GM12875 (cell line): Measurements from ENCODE around the gene ABCG2.

Source experiments
- H3K4me3 ChIP-seq: one replicate; pipeline ENCODE4 v1.5.1; 2011; ENCODE audit warnings: low read depth, low read length, control low read depth
- TF ChIP-seq, protein P1 (sequence below): IDR thresholded peaks from 2 replicates; pipeline ENCODE4 v1.5.1; 2011; ENCODE audit warnings: low read depth, mild to moderate bottlenecking, control low read depth, inconsistent platforms, low read length, moderate library complexity, borderline replicate concordance; ENCODE audit not compliant: insufficient read depth

ABCG2 gene

DNA sequence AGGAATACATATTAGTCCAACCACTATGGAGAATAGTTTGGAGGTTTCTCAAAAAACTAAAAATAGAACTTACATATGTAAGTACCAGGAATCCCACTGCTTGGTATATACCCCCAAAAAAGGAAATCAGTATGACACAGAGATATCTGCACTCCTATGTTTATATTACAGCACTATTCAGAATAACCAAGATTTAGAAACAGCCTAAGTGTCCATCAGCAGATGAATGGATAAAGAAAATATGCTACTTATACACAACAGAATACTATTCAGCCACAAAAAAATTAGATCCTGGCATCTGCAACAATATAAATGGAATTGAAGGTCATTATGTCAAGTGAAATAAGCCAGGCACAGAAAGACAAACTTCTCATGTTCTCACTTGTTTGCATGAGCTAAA is 27.5 kb upstream of the ABCG2 start:
- H3K4me3 ChIP-seq = no peak overlapping the region
- TF ChIP-seq, protein P1, sequence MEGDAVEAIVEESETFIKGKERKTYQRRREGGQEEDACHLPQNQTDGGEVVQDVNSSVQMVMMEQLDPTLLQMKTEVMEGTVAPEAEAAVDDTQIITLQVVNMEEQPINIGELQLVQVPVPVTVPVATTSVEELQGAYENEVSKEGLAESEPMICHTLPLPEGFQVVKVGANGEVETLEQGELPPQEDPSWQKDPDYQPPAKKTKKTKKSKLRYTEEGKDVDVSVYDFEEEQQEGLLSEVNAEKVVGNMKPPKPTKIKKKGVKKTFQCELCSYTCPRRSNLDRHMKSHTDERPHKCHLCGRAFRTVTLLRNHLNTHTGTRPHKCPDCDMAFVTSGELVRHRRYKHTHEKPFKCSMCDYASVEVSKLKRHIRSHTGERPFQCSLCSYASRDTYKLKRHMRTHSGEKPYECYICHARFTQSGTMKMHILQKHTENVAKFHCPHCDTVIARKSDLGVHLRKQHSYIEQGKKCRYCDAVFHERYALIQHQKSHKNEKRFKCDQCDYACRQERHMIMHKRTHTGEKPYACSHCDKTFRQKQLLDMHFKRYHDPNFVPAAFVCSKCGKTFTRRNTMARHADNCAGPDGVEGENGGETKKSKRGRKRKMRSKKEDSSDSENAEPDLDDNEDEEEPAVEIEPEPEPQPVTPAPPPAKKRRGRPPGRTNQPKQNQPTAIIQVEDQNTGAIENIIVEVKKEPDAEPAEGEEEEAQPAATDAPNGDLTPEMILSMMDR = no peak

DNA sequence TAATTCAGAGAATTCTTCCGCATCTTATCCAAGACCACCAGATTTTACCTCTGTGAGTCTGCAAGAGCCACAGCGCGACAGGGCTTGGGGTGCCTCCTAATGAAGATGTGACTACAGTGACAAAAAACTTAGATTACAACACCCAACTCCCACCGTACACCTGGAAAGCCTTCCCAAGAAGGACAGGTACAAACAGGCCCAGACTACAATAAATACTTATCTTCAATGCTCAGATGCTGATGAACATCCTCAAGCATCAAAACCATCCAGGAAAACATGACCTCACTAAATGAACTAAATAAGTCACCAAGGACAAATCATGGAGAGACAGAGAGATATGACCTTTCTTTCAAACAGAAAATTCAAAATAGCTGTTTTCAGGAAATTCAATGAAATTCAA is 20.8 kb upstream of the ABCG2 start:
- TF ChIP-seq, protein P1 = no peak
- H3K4me3 ChIP-seq = no peak overlapping the region

DNA sequence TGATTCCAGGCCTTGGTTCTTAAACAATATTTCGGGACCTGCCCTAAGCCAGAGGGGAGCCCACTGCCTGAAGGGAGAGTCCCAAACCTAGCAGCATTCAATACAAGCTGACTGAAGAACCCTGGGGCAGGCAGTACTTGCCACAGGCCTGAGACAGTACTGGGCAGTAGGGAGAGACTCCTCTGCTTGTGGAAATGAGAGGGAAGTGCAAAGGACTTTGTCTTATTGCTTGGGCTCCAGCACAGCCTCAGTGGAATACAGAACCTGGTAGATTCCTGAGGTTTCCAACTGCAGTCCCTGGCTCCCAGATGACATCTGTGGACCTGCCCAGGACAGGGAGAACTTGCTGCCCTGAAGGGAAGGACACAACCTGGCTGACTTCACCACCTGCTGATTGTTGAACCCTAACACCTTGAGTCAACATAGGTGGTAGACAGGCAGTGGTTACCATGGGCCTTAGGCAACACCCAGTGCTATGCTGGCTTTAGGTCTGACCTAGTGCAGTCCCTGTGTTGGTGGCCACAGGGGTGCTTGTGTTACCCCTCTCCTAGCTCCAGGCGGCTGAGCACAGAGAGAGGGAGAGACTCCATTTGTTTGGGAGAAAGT is 20.3 kb upstream of the ABCG2 start:
- TF ChIP-seq, protein P1 = no peak
- H3K4me3 ChIP-seq = no peak overlapping the region

DNA sequence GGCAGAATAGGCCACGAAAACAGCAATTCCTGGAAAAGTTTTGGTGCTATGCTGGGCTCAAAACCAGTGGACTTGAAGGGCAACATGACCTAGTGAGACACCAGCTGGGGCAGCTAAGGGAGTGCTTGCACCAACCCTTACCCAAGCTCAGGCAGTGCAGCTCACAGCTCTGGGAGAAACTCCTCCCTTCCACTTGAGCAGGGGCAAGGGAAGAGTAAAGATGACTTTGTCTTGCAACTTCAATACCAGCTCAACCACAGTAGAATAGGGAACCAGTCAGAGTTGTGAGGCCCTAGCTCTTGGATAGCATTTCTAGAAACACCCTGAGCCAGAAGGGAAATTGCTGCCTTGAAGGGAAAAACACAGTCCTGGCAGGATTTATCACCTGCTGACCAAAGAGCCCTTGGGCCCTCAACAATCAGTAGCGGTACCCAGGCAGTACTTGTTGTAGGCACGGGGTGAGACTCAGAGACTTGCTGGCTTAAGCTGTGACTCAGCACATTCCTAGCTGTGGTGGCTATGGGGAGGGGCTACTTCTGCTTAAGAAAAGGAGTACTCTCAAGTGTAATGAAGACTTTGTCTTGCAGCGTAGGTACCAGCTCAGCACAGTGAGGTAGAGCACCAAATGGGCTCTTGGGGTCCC is 19.7 kb upstream of the ABCG2 start:
- TF ChIP-seq, protein P1 = no peak
- H3K4me3 ChIP-seq = no peak overlapping the region

DNA sequence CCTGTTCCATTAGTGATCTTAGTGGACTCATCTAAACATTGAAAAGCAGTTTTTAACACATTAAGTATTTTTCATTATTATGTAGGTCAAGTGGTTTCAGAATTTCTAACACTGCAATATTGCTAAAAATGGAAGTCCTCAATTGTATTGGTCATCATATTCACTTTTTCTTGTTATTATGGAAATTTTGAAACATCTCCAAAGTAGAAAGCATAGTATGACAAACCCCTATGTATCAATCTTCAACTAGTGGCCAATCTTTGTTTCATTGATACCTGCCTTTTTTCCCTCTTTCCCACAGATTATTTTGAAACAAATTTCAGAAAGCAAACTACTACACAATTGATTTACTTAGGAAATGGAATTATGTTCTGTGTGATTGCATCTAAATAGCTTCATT is 14.5 kb upstream of the ABCG2 start:
- no peak overlapping the region for H3K4me3 ChIP-seq
- TF ChIP-seq, protein P1 = no peak

DNA sequence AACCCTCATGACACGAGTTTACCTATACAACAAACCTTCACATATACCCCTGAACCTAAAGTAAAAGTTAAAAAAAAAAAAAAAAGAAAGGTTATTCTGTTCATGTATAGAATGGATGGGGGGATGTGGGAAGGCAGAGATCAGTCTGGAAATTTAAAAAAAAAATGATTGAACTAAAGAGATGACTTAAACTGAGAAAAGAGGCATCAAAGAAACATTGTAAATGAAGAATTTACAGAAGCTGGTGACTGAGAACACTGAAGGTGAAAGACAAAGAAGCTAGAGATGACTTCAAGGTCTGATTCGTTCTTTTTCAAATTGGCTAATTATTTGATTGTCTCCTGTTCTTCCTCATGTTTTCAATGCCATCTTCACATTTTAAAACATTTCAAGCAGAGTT is 12.8 kb upstream of the ABCG2 start:
- no peak overlapping the region for H3K4me3 ChIP-seq
- TF ChIP-seq, protein P1 = no peak

DNA sequence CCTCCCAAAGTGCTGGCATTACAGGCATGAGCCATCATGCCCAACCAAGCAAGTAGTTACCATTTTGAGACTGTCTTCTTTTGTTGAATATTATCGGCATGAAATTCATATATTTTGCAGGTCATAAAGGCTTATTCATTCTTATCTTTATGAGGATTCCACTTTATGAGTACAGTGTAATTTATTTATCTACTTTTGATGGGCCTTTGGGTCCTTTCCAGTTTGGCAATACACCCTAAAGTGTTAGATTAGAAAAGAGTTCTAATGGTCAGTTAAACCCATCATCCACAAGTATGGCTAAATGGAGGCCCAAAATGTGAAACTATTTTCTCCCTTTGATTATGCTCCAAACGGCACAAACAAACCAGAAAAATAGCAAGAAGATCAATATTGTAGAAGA is 10.9 kb upstream of the ABCG2 start:
- TF ChIP-seq, protein P1 = no peak
- no peak overlapping the region for H3K4me3 ChIP-seq
